AG20443 (cell line): ENCODE data around the gene PFDN2.

Source experiments
- DNase-seq: peaks from one replicate; pipeline ENCODE4 v3.0.0; 2012; ENCODE audit warnings: low spot score, mixed read lengths

PFDN2 gene

DNA sequence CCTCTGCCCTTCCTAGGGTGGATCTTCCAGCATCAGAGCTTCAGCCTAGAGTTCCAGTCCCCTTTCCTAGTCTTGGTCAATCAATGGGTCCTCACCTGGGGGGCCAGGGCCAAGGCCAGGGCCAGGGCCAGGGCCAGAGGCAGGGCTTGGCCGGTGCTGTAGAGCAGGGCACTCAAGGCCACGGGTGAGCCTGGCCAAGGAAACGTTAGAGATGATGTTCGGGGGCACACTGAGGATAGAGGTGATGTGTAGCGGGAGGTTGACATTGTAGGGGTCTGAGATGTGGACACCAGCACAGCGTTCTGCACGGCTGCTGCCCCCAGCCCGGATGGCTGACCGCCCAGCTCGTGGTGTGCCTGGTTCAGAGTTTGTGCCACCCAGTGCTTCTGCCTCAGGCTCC is 66.6 kb downstream of the PFDN2 start:
- DNase-seq, result no peak
